HG02981 (cell line): Measurements from ENCODE around the gene MTURN.
"Not testable (repeated sequence)": the region's sequence is repeated elsewhere in the genome, so short reads cannot be mapped to it uniquely, and the experiment has no call there.

ENCODE experiments used
- ATAC-seq: cut with Tn5 transposase; IDR thresholded peaks from one replicate; pipeline ENCODE4 v1.9.1; 2021; ENCODE audit warnings: mild to moderate bottlenecking, moderate library complexity; ENCODE audit not compliant: unreplicated experiment

MTURN gene

GRCh38 chr7:30134611-30135300 is at the start of gene MTURN:
Gene MTURN (plus strand): TSS chr7:30134986. CDS start chr7:30135137, 151 bp downstream.
- peak; percentile 84 for ATAC-seq

- no peak for ATAC-seq
Observed at GRCh38 chr7:30086529-30086928, 48.3 kb upstream of the MTURN start.

- ATAC-seq, result no peak
Observed at GRCh38 chr7:30087371-30087770, 47.4 kb upstream of the MTURN start.

GRCh38 chr7:30088362-30088761 is 46.4 kb upstream of the MTURN start:
- ATAC-seq, result no peak

DNA sequence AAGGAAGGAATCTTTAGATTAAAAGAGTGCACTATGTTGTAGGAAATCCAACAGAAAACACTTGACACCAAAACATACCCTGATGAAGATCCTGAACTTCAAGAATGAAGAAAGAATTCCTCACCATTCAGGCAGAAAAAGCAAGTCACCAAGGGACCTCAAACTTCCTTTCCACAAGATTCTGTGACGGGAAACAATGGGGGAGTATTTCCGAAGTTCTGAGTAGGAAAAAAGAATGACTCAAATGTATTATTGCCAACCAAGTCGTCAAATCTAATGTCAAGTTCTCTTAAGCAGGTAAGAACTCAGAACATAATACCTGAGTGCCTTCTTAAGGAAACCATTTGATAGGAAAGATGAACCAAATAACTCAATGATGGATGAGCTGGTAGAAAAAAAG is 44.7 kb upstream of the MTURN start:
- no peak for ATAC-seq

- ATAC-seq, result no peak
Observed at GRCh38 chr7:30091491-30091912, 43.3 kb upstream of the MTURN start.

- ATAC-seq, result no peak
Observed at GRCh38 chr7:30091987-30092386, 42.8 kb upstream of the MTURN start.

- no peak for ATAC-seq
Observed at GRCh38 chr7:30093420-30093952, 41.3 kb upstream of the MTURN start.

- not testable (repeated sequence) for ATAC-seq
Observed at GRCh38 chr7:30098599-30098998, 36.2 kb upstream of the MTURN start.

GRCh38 chr7:30102281-30102680 is 32.5 kb upstream of the MTURN start:
- ATAC-seq, result no peak

- no peak for ATAC-seq
Observed at GRCh38 chr7:30104157-30104556, 30.6 kb upstream of the MTURN start.

DNA sequence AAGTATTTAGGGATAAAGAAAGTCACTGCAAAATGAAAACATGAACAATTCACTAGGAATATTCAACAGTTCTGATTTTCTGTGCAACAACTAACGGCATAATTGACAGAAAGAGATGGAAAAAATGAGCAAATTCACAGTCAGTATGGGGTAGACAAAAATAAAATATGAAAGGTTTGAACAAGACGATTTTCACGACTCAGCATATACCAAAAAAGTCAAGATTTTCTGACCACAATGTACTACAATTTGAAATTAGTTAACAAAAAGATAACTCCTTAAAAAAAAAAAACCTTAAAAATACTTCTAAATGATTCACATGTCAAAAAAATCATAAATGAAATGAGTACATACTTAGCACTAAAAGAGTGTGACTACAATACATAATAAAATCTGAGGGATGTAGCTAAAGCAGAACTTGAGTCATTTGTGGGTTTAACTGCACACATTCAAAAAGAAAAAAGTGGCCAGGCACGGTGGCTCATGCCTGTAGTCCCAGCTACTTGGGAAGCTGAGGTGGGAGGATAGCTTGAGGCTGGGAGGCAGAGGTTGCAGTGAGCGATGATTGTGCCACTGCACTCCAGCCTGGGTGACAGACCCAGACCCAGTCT is 22.6 kb upstream of the MTURN start:
- ATAC-seq, result no peak

- ATAC-seq, result no peak
Observed at GRCh38 chr7:30113144-30113543, 21.6 kb upstream of the MTURN start.

GRCh38 chr7:30114536-30115238 is 20.1 kb upstream of the MTURN start:
- ATAC-seq, result no peak

GRCh38 chr7:30115709-30116297 is 19.0 kb upstream of the MTURN start:
- ATAC-seq, result no peak

DNA sequence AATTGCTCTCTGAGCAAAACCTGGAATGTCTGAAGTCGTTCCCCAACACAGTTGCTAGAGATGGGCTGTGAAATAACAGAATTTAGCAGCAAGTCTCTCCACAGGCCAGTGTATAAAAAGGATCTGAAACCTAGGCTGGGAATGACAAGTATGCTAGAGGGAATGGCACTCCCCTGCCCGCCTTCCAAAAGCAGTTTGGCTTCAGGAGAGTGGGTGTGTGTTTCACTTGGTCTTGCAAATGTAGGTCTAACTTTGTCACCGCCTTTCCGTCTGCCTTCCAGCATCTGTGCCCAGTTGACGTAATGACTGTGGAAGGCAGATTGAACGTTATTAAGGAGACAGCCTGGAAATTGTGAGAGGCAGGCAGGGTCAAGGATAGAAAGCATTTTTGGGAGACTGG is 18.0 kb upstream of the MTURN start:
- no peak for ATAC-seq

DNA sequence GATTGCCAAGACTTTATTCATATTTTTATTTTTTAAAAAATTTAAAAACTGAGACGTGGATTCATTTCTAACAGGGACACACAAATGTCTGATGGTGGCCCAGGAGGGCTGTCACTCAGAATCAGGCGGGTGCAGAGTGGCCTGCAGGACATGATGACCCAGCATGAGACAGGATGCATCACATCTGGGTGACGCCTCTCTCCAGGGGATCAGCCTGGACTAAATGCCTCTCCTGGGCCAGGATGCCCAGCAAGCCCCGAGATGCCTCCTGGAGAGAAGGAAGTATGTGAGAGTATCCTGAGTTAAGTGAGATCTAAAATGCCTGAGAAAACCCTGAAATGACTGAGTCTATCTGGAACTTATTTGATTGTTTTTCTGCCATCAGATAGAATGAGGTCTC is 16.9 kb upstream of the MTURN start:
- no peak for ATAC-seq

GRCh38 chr7:30119890-30120577 is 14.8 kb upstream of the MTURN start:
- ATAC-seq, result no peak

DNA sequence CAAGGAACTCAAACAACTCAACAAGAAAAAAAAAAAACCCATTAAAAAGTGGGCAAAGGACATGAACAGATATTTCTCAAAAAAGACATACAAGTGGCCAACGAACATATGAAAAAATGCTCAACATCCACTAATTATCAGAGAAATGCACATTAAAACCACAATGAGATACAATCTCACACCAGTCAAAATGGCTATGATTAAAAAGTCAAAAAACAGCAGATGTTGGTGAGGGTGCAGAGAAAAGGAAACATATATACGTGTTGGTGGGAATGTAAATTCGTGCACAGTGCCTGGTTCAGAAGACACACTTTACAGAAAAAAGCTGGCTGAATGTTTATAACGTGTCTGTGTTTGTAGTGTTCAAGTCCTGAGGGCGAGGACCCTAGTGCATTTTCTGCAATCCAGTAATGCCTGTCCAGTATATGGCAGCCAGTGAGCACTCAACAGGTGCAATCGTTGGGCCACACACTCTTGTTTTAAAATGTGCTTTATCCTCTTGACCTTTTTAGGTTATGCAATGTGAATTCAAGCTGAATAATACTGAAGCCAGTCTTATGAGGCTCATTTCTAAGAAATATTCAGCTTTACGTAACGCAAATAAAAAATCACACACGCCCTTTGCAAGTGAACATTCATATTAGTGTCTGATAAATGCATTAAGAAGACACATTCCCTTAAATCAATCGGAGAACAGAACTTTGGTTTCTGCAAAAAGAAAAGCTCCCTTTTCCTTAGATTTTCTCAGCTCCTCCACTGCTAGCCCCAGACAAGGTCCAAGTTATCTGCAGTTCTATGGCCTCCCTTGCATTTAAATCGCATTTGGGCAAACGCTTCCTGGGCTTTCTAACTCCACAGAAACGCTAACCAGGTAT is 813 bp upstream of the MTURN start:
- ATAC-seq, result no peak
